ENCODE data around the gene BUD31. TPM values are rescaled to one million over a fixed set of nuclear protein-coding genes. Genes with fewer than 3 reads are reported as not detected.

The BUD31 gene
- total and polyA plus RNA-seq, 2 of the 13 experiments (the other 11 are each of a cell fraction or from before 2014, with no cell fraction given), result 35.1 to 79.1 TPM

DNA sequence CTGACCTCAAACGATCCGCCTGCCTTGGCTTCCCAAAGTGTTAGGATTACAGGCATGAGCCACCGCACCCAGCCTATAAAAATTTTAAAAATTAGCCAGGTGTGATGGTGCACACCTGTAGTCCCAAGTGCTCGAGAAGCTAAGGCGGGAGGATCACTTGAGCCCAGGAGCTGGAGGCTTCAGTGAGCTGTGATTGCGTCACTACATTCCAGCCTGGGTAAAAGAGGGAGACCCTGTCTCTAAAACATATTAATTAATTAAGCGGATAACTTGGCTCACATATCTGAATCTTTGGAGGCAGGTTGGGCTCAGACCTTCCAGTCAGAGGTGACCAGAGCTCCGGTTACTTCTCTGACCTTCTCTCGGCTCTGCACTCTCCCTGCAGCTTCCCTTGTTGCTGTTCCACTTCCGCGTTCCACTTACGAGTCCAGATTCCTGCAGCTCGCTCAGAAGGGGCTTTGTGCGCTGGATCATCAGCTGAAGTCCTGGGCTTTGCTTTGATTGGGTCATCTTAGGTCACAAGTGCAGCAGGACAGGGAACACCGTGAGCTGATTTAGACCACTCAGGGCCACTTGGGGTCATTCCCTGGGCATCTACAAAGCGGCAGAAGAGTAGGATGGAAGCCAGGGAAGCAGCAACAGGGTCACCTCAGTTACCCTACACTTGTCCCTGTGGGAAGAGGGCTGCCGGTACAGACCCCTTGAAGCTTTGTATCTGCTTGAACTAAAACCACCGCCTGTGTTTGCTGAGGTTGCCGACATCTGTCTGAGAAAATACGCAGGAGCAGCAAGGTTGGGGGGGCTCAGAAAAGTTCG, 36.3 kb upstream of the BUD31 start (continued):
- TF ChIP-seq, protein P1, sequence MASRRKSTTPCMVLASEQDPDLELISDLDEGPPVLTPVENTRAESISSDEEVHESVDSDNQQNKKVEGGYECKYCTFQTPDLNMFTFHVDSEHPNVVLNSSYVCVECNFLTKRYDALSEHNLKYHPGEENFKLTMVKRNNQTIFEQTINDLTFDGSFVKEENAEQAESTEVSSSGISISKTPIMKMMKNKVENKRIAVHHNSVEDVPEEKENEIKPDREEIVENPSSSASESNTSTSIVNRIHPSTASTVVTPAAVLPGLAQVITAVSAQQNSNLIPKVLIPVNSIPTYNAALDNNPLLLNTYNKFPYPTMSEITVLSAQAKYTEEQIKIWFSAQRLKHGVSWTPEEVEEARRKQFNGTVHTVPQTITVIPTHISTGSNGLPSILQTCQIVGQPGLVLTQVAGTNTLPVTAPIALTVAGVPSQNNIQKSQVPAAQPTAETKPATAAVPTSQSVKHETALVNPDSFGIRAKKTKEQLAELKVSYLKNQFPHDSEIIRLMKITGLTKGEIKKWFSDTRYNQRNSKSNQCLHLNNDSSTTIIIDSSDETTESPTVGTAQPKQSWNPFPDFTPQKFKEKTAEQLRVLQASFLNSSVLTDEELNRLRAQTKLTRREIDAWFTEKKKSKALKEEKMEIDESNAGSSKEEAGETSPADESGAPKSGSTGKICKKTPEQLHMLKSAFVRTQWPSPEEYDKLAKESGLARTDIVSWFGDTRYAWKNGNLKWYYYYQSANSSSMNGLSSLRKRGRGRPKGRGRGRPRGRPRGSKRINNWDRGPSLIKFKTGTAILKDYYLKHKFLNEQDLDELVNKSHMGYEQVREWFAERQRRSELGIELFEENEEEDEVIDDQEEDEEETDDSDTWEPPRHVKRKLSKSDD (CRISPR knock-in tag; IDR thresholded peaks at IDR 0.05; ENCODE audit: low read depth), result 0 out of 2 replicates have a peak, but pooled peaks have one; percentile 29
- TF ChIP-seq MTA3 (CRISPR knock-in tag; IDR thresholded peaks at IDR 0.05), result no peak
- TF ChIP-seq ZNF607 (CRISPR knock-in tag; IDR thresholded peaks at IDR 0.05; ENCODE audit: borderline replicate concordance), result no peak
- TF ChIP-seq, protein P2, sequence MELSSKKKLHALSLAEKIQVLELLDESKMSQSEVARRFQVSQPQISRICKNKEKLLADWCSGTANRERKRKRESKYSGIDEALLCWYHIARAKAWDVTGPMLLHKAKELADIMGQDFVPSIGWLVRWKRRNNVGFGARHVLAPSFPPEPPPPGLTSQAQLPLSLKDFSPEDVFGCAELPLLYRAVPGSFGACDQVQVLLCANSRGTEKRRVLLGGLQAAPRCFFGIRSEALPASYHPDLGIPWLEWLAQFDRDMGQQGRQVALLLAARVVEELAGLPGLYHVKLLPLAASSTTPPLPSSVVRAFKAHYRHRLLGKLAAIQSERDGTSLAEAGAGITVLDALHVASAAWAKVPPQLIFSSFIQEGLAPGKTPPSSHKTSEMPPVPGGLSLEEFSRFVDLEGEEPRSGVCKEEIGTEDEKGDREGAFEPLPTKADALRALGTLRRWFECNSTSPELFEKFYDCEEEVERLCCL (CRISPR knock-in tag; IDR thresholded peaks at IDR 0.05; ENCODE audit: borderline replicate concordance), result no peak
- no peak for TF ChIP-seq STAG1 (CRISPR knock-in tag; IDR thresholded peaks at IDR 0.05)
- TF ChIP-seq ZNF333 (CRISPR knock-in tag; IDR thresholded peaks at IDR 0.05; ENCODE audit: borderline replicate concordance), result 0 out of 2 replicates have a peak, but pooled peaks have one; percentile 15
- TF ChIP-seq, protein P3, sequence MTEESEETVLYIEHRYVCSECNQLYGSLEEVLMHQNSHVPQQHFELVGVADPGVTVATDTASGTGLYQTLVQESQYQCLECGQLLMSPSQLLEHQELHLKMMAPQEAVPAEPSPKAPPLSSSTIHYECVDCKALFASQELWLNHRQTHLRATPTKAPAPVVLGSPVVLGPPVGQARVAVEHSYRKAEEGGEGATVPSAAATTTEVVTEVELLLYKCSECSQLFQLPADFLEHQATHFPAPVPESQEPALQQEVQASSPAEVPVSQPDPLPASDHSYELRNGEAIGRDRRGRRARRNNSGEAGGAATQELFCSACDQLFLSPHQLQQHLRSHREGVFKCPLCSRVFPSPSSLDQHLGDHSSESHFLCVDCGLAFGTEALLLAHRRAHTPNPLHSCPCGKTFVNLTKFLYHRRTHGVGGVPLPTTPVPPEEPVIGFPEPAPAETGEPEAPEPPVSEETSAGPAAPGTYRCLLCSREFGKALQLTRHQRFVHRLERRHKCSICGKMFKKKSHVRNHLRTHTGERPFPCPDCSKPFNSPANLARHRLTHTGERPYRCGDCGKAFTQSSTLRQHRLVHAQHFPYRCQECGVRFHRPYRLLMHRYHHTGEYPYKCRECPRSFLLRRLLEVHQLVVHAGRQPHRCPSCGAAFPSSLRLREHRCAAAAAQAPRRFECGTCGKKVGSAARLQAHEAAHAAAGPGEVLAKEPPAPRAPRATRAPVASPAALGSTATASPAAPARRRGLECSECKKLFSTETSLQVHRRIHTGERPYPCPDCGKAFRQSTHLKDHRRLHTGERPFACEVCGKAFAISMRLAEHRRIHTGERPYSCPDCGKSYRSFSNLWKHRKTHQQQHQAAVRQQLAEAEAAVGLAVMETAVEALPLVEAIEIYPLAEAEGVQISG (CRISPR knock-in tag; IDR thresholded peaks at IDR 0.05), result peak; percentile 58
- TF ChIP-seq SAFB2 (CRISPR knock-in tag; IDR thresholded peaks at IDR 0.05; ENCODE audit: borderline replicate concordance, low read depth), result no peak
- TF ChIP-seq, protein P4, sequence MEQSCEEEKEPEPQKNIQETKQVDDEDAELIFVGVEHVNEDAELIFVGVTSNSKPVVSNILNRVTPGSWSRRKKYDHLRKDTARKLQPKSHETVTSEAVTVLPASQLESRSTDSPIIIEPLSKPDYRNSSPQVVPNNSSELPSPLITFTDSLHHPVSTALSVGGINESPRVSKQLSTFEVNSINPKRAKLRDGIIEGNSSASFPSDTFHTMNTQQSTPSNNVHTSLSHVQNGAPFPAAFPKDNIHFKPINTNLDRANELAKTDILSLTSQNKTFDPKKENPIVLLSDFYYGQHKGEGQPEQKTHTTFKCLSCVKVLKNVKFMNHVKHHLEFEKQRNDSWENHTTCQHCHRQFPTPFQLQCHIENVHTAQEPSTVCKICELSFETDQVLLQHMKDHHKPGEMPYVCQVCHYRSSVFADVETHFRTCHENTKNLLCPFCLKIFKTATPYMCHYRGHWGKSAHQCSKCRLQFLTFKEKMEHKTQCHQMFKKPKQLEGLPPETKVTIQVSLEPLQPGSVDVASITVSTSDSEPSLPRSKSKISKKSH (CRISPR knock-in tag; IDR thresholded peaks at IDR 0.05; ENCODE audit: borderline replicate concordance), result no peak
- no peak for TF ChIP-seq ZNF24 (IDR thresholded peaks at IDR 0.05)
- TF ChIP-seq, protein P5, sequence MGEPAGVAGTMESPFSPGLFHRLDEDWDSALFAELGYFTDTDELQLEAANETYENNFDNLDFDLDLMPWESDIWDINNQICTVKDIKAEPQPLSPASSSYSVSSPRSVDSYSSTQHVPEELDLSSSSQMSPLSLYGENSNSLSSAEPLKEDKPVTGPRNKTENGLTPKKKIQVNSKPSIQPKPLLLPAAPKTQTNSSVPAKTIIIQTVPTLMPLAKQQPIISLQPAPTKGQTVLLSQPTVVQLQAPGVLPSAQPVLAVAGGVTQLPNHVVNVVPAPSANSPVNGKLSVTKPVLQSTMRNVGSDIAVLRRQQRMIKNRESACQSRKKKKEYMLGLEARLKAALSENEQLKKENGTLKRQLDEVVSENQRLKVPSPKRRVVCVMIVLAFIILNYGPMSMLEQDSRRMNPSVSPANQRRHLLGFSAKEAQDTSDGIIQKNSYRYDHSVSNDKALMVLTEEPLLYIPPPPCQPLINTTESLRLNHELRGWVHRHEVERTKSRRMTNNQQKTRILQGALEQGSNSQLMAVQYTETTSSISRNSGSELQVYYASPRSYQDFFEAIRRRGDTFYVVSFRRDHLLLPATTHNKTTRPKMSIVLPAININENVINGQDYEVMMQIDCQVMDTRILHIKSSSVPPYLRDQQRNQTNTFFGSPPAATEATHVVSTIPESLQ (CRISPR knock-in tag; conservative IDR thresholded peaks at IDR 0.05), result no peak
- no peak for TF ChIP-seq JUN (CRISPR knock-in tag; IDR thresholded peaks at IDR 0.05)
- TF ChIP-seq POLR2G (IDR thresholded peaks at IDR 0.05; ENCODE audit: low read depth, low read length), result peak; percentile 78
- TF ChIP-seq, protein P6, sequence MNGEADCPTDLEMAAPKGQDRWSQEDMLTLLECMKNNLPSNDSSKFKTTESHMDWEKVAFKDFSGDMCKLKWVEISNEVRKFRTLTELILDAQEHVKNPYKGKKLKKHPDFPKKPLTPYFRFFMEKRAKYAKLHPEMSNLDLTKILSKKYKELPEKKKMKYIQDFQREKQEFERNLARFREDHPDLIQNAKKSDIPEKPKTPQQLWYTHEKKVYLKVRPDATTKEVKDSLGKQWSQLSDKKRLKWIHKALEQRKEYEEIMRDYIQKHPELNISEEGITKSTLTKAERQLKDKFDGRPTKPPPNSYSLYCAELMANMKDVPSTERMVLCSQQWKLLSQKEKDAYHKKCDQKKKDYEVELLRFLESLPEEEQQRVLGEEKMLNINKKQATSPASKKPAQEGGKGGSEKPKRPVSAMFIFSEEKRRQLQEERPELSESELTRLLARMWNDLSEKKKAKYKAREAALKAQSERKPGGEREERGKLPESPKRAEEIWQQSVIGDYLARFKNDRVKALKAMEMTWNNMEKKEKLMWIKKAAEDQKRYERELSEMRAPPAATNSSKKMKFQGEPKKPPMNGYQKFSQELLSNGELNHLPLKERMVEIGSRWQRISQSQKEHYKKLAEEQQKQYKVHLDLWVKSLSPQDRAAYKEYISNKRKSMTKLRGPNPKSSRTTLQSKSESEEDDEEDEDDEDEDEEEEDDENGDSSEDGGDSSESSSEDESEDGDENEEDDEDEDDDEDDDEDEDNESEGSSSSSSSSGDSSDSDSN (CRISPR knock-in tag; IDR thresholded peaks at IDR 0.05), result peak; percentile 49

Measured in HepG2 (cell line).